H1 (cell line): ENCODE data around the gene NFKB1. TPM values are rescaled to one million over a fixed set of nuclear protein-coding genes. Genes with fewer than 3 reads are reported as not detected.

ENCODE experiments used
- CTCF ChIA-PET: fragments of 300-600 bp; sonication (Branson Sonifier 250); formaldehyde crosslinking; loops from one replicate; lab custom pipeline; 2021; ENCODE audit not compliant: partially characterized antibody; lab: Charles Lee
- POLR2A ChIA-PET: fragments of 300-600 bp; sonication (Branson Sonifier 250); formaldehyde crosslinking; loops from one replicate; lab custom pipeline; 2021; ENCODE audit warnings: inconsistent platforms; ENCODE audit not compliant: partially characterized antibody; lab: Charles Lee
- DNase-seq, 2 experiments: peaks; one replicate each; pipeline versions ENCODE4 v3.0.0 to v3.0.0-alpha.2; 2010 to 2022; ENCODE audit warnings: low spot score in 2 of 2, low read depth in 1 of 2, mixed read lengths in 1 of 2
- FAIRE-seq: peaks from 2 replicates; lab custom pipeline; 2011; peaks lifted over from hg19 to GRCh38; lab: Jason Lieb, UNC
- H2AFZ ChIP-seq: 2 replicates; pipeline ENCODE4 v1.8.1; 2012; ENCODE audit warnings: low read length, inconsistent platforms
- H2AK5ac ChIP-seq: 2 replicates; pipeline ENCODE4 v1.6.1; 2013; ENCODE audit warnings: low read depth, low read length
- H2BK120ac ChIP-seq: replicated peaks from 2 replicates; pipeline ENCODE3; 2013; ENCODE audit warnings: low read depth, low read length, inconsistent platforms
- H2BK12ac ChIP-seq: 2 replicates; pipeline ENCODE4 v1.6.1; 2013; ENCODE audit warnings: low read depth, low read length
- H2BK15ac ChIP-seq: 2 replicates; pipeline ENCODE4 v1.6.1; 2013; ENCODE audit warnings: low read length
- H2BK20ac ChIP-seq: 2 replicates; pipeline ENCODE4 v1.6.1; 2013; ENCODE audit warnings: low read length
- H2BK5ac ChIP-seq: 2 replicates; pipeline ENCODE4 v1.6.1; 2013; ENCODE audit warnings: low read depth, low read length
- H3K14ac ChIP-seq: 2 replicates; pipeline ENCODE4 v1.6.1; 2013; ENCODE audit warnings: inconsistent platforms; ENCODE audit not compliant: insufficient read length
- H3K18ac ChIP-seq: 2 replicates; pipeline ENCODE4 v1.6.1; 2013; ENCODE audit warnings: low read length; ENCODE audit errors: extremely low read depth
- H3K23ac ChIP-seq: 2 replicates; pipeline ENCODE4 v1.6.1; 2013; ENCODE audit warnings: inconsistent platforms; ENCODE audit not compliant: insufficient read length
- H3K23me2 ChIP-seq: 2 replicates; pipeline ENCODE4 v1.6.1; 2013; ENCODE audit warnings: low read depth, low read length
- H3K27ac ChIP-seq: 2 replicates; pipeline ENCODE4 v1.6.1; 2011; ENCODE audit warnings: low read depth, low read length, inconsistent platforms
- H3K27me3 ChIP-seq, 4 experiments: replicated peaks in 1 of 4; 1 replicate in 1 of 4; 2 replicates in 3 of 4; pipeline versions ENCODE4 v1.6.1 to v1.8.1; 2011 to 2013; ENCODE audit warnings: low read length in 3 of 4, mild to moderate bottlenecking in 3 of 4, inconsistent platforms in 2 of 4, mixed read lengths in 2 of 4, moderate library complexity in 1 of 4; ENCODE audit not compliant: control insufficient read depth in 3 of 4, insufficient read depth in 3 of 4; ENCODE audit errors: extremely low read depth in 1 of 4
- H3K36me3 ChIP-seq, 4 experiments: 2 replicates each; pipeline versions ENCODE4 v1.6.1 to v1.8.1; 2011 to 2013; ENCODE audit warnings: mild to moderate bottlenecking in 4 of 4, low read length in 3 of 4, moderate library complexity in 2 of 4, control low read depth in 1 of 4, inconsistent platforms in 1 of 4; ENCODE audit not compliant: insufficient read depth in 4 of 4, control insufficient read depth in 2 of 4
- H3K4ac ChIP-seq: replicated peaks from 2 replicates; pipeline ENCODE3; 2013; ENCODE audit warnings: low read length, low read depth, mixed read lengths, inconsistent platforms; ENCODE audit not compliant: insufficient read length
- H3K4me1 ChIP-seq, 4 experiments: replicated peaks in 1 of 4; 1 replicate in 1 of 4; 2 replicates in 3 of 4; pipeline versions ENCODE4 v1.6.1 to v1.8.1; 2011 to 2013; ENCODE audit warnings: low read length in 3 of 4, inconsistent platforms in 2 of 4, mixed read lengths in 1 of 4; ENCODE audit not compliant: insufficient read depth in 4 of 4, control insufficient read depth in 3 of 4
- H3K4me2 ChIP-seq, 2 experiments: 2 replicates each; pipeline versions ENCODE4 v1.6.1 to v1.8.1; 2011 to 2013; ENCODE audit warnings: low read depth in 2 of 2, low read length in 2 of 2, control low read depth in 1 of 2, inconsistent platforms in 1 of 2, mild to moderate bottlenecking in 1 of 2; ENCODE audit not compliant: insufficient read depth in 1 of 2
- H3K4me3 ChIP-seq, 4 experiments: fragments of 200-600, 300-600 bp in 1 of 4; sonication (generic), shearing (Covaris generic), sonication (Bioruptor Twin) in 1 of 4; 2 replicates each; pipeline versions ENCODE4 v1.5.1 to v1.8.1; 2011 to 2016; ENCODE audit warnings: low read length in 4 of 4, low read depth in 3 of 4, control low read depth in 2 of 4, inconsistent platforms in 2 of 4, mild to moderate bottlenecking in 2 of 4, mixed read lengths in 1 of 4, moderate library complexity in 1 of 4; ENCODE audit not compliant: insufficient read depth in 2 of 4; ENCODE audit errors: extremely low read depth in 1 of 4
- H3K56ac ChIP-seq: replicated peaks from 2 replicates; pipeline ENCODE3; 2013; ENCODE audit warnings: low read depth, mild to moderate bottlenecking, mixed read lengths, low read length, inconsistent platforms; ENCODE audit not compliant: insufficient read length
- H3K79me1 ChIP-seq: 2 replicates; pipeline ENCODE4 v1.6.1; 2013; ENCODE audit warnings: low read depth, low read length, control low read depth
- H3K79me2 ChIP-seq, 2 experiments: 2 replicates each; pipeline versions ENCODE4 v1.6.1 to v1.8.1; 2012 to 2013; ENCODE audit warnings: low read length in 2 of 2, mild to moderate bottlenecking in 2 of 2, inconsistent platforms in 1 of 2; ENCODE audit not compliant: insufficient read depth in 2 of 2, control insufficient read depth in 1 of 2
- H3K9ac ChIP-seq, 4 experiments: replicated peaks in 1 of 4; 1 replicate in 1 of 4; 2 replicates in 3 of 4; pipeline versions ENCODE4 v1.6.1 to v1.8.1; 2011 to 2013; ENCODE audit warnings: low read depth in 3 of 4, low read length in 3 of 4, control low read depth in 2 of 4, mild to moderate bottlenecking in 2 of 4, moderate library complexity in 2 of 4, inconsistent platforms in 1 of 4; ENCODE audit errors: extremely low read depth in 1 of 4
- H3K9me3 ChIP-seq, 2 experiments: 2 replicates each; pipeline versions ENCODE4 v1.6.1 to v1.8.1; 2012 to 2013; ENCODE audit warnings: mild to moderate bottlenecking in 2 of 2, moderate library complexity in 2 of 2, control low read depth in 1 of 2, inconsistent platforms in 1 of 2, low read depth in 1 of 2, low read length in 1 of 2, mixed read lengths in 1 of 2; ENCODE audit not compliant: insufficient read depth in 2 of 2
- H4K20me1 ChIP-seq, 2 experiments: replicated peaks in 1 of 2; 2 replicates each; pipeline versions ENCODE3 to v1.8.1; 2011 to 2013; ENCODE audit warnings: inconsistent platforms in 2 of 2, low read length in 2 of 2, mild to moderate bottlenecking in 1 of 2; ENCODE audit not compliant: insufficient read depth in 2 of 2, control insufficient read depth in 1 of 2
- H4K5ac ChIP-seq: 2 replicates; pipeline ENCODE4 v1.6.1; 2013; ENCODE audit warnings: low read length, low read depth, mixed read lengths, inconsistent platforms; ENCODE audit not compliant: insufficient read length
- H4K8ac ChIP-seq: 2 replicates; pipeline ENCODE4 v1.8.0; 2013; ENCODE audit warnings: mild to moderate bottlenecking, moderate library complexity, low read length, inconsistent platforms; ENCODE audit not compliant: insufficient read depth; ENCODE audit errors: extremely low read depth
- H4K91ac ChIP-seq: replicated peaks from 2 replicates; pipeline ENCODE3; 2013; ENCODE audit warnings: low read length, mixed read lengths, inconsistent platforms; ENCODE audit not compliant: insufficient read length
- CTBP2 ChIP-seq: IDR thresholded peaks from 2 replicates; pipeline ENCODE4 v1.7.0; 2011; ENCODE audit warnings: borderline replicate concordance, mild to moderate bottlenecking, moderate library complexity, mixed read lengths, low read length; ENCODE audit not compliant: insufficient read depth, insufficient read length
- EGR1 ChIP-seq: IDR thresholded peaks from 2 replicates; pipeline ENCODE4 v1.6.1; 2011; ENCODE audit warnings: low read depth, low read length, borderline replicate concordance
- HDAC6 ChIP-seq: IDR thresholded peaks from one replicate; pipeline ENCODE4 v1.7.1; 2012; ENCODE audit warnings: low read depth, mild to moderate bottlenecking, inconsistent platforms, low read length, moderate library complexity
- KDM1A ChIP-seq: fragments of 200-600, 300-600 bp; sonication (generic); IDR thresholded peaks from 2 replicates; pipeline ENCODE4 v1.7.1; 2016; ENCODE audit warnings: mild to moderate bottlenecking, low read length, borderline replicate concordance
- MAFK ChIP-seq: IDR thresholded peaks from 2 replicates; pipeline ENCODE4 v1.6.1; 2012; ENCODE audit warnings: low read depth, mild to moderate bottlenecking, improper control_type of control experiment, low read length
- NANOG ChIP-seq: IDR thresholded peaks from 2 replicates; pipeline ENCODE4 v1.6.1; 2011; ENCODE audit warnings: low read length, low read depth, mild to moderate bottlenecking, inconsistent platforms; ENCODE audit not compliant: insufficient read depth, poor library complexity, severe bottlenecking
- NRF1 ChIP-seq: IDR thresholded peaks from 2 replicates; pipeline ENCODE4 v1.6.1; 2011; ENCODE audit warnings: mild to moderate bottlenecking, low read depth, low read length, improper control_type of control experiment
- WGBS, 2 experiments: shearing (Covaris generic) in 1 of 2; methylation state at CpG; one replicate each; pipeline versions ENCODE4 v1.1.6 to v1.1.7; 2013 to 2015; ENCODE audit warnings: low lambda C conversion rate in 2 of 2, mixed read lengths in 2 of 2, inconsistent platforms in 1 of 2, low coverage in 1 of 2, missing lambda C conversion rate in 1 of 2; ENCODE audit not compliant: insufficient replicate concordance in 2 of 2, insufficient coverage in 1 of 2, insufficient read length in 1 of 2; ENCODE audit errors: extremely low coverage in 1 of 2, missing lambda C conversion rate in 1 of 2; 5-methylcytosine and 5-hydroxymethylcytosine counted together
- polyA plus RNA-seq, 7 experiments: library from polyadenylated mRNA; depleted of rRNA in 3 of 7; stranded (reverse) in 5 of 7; unstranded in 2 of 7; fragments of >200 nt in 5 of 7; fragments of 200-250 nt in 2 of 7; gene quantifications; 1 replicate in 5 of 7; 2 replicates in 1 of 7; 4 replicates in 1 of 7; pipeline versions ENCODE4 v1.2.1 to v1.2.3, GENCODE V29; 2011 to 2013; ENCODE audit warnings: missing spikeins in 2 of 7, mixed read lengths in 2 of 7
- total RNA-seq: library from RNA; stranded (reverse); fragmentation: NEBNext Ultra II Directional; extraction: Animal tissue kit (Norgen Biotek cat#: 25700); gene quantifications from 2 replicates; pipeline ENCODE4 v1.2.1, GENCODE V29; 2021

Gene NFKB1
- total and polyA plus RNA-seq, 2 of the 8 experiments (the other 6 are each of a cell fraction or from before 2014, with no cell fraction given), result 2.9 to 6.8 TPM

- Histone ChIP-seq H3K23me2 (no peaks in the 10 kb centered on the region), H3K4me3 (no peak overlapping the region), H3K23ac (no peak overlapping the region), H2AFZ (no peak overlapping the region), H2BK5ac (no peak overlapping the region), H4K5ac (no peak overlapping the region), H3K79me1 (no peaks in the 10 kb centered on the region), H3K14ac (no peak overlapping the region), H2AK5ac (no peak overlapping the region), H4K91ac (no peak overlapping the region), H3K27ac (no peak overlapping the region), H3K18ac (no peak overlapping the region), H3K9ac (no peak overlapping the region), H3K79me2 (no peaks in the 10 kb centered on the region), H3K4ac (no peak overlapping the region), H4K20me1 (no peaks in the 10 kb centered on the region), H4K8ac (no peak overlapping the region), H3K4me2 (no peak overlapping the region), H3K36me3 (no peaks in the 10 kb centered on the region), H2BK120ac (no peak overlapping the region), H3K56ac (no peak overlapping the region), H2BK12ac (no peak overlapping the region), H2BK15ac (no peak overlapping the region), H3K4me1 (no peaks in the 10 kb centered on the region), H2BK20ac (no peak overlapping the region), H3K9me3 (no peaks in the 10 kb centered on the region), H3K27me3 (no peaks in the 10 kb centered on the region)
- no peak for FAIRE-seq
- TF ChIP-seq CTBP2 (no peak), KDM1A (no peak), NRF1 (no peak), HDAC6 (no peak), MAFK (no peak), EGR1 (no peak), NANOG (no peak)
- DNase-seq, result no peak
- CTCF ChIA-PET, result interaction anchor here (2.5 kb wide), 1 partner anchor 11 kb away, joined by 18 read pairs; no protein-coding TSS in a partner anchor
- WGBS, 2 experiments, result 69% methylated on average over 3 of the region's 3 CpGs; no CpG with 5 or more reads in 1 of the 2 experiments
- POLR2A ChIA-PET, result no interaction called here
Observed at GRCh38 chr4:102589743-102590142, 88.6 kb downstream of the NFKB1 start.
